ENCODE data around the gene CKAP5. TPM values are rescaled to one million over a fixed set of nuclear protein-coding genes. Genes with fewer than 3 reads are reported as not detected.

Gene CKAP5
- total RNA-seq, 4 donors from 2014 or later = 23.8 to 75.1 (median 26.7) TPM

GRCh38 chr11:46728659-46729040 is 117.4 kb downstream of the CKAP5 start:
- H3K27ac ChIP-seq = no peak overlapping the region
- TF ChIP-seq POLR2A (IDR thresholded peaks at IDR 0.05) = no peak
- no peak overlapping the region for H3K4me3 ChIP-seq
- H3K27me3 ChIP-seq = no peaks in the 10 kb centered on the region
- no peak for DNase-seq
- no peaks in the 10 kb centered on the region for H3K36me3 ChIP-seq
- no peaks in the 10 kb centered on the region for H3K4me1 ChIP-seq
- H3K9me3 ChIP-seq = no peaks in the 10 kb centered on the region

- Histone ChIP-seq H3K9me3 (no peaks in the 10 kb centered on the region), H3K27me3 (no peaks in the 10 kb centered on the region), H3K36me3 (no peaks in the 10 kb centered on the region), H3K27ac (no peak overlapping the region), H3K4me1 (no peaks in the 10 kb centered on the region), H3K4me3 (no peak overlapping the region)
- TF ChIP-seq, protein P1, sequence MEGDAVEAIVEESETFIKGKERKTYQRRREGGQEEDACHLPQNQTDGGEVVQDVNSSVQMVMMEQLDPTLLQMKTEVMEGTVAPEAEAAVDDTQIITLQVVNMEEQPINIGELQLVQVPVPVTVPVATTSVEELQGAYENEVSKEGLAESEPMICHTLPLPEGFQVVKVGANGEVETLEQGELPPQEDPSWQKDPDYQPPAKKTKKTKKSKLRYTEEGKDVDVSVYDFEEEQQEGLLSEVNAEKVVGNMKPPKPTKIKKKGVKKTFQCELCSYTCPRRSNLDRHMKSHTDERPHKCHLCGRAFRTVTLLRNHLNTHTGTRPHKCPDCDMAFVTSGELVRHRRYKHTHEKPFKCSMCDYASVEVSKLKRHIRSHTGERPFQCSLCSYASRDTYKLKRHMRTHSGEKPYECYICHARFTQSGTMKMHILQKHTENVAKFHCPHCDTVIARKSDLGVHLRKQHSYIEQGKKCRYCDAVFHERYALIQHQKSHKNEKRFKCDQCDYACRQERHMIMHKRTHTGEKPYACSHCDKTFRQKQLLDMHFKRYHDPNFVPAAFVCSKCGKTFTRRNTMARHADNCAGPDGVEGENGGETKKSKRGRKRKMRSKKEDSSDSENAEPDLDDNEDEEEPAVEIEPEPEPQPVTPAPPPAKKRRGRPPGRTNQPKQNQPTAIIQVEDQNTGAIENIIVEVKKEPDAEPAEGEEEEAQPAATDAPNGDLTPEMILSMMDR (IDR thresholded peaks at IDR 0.05) = no peak
- no peak for TF ChIP-seq POLR2A (IDR thresholded peaks at IDR 0.05)
- no peak for DNase-seq
Measured at GRCh38 chr11:46727952-46728658, 118.0 kb downstream of the CKAP5 start.

DNA sequence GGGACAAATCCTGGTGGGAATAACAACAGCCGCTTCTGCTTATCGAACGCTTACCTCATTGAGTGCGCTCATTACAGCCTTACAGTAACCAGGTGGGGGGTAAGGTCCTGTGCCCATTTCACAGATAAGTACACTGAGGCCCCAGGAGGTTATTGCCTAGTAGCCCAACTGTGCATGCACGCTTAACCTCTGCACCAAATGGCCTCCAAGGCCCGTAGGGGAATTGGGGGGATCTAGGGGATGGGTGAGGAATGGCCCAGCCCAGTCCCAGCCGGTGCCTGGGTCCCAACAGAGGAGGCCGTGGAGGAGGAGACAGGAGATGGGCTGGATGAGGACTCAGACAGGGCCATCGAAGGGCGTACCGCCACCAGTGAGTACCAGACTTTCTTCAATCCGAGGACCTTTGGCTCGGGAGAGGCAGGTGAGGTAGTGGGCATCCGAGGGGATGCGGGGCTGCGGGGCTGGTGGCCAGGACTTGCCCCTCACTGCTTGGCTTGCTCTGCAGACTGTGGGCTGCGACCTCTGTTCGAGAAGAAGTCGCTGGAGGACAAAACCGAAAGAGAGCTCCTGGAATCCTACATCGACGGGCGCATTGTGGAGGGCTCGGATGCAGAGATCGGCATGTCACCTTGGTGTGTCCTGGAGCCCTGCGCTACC is 119.7 kb downstream of the CKAP5 start:
- DNase-seq = no peak
- no peak overlapping the region for H3K4me3 ChIP-seq
- no peaks in the 10 kb centered on the region for H3K36me3 ChIP-seq
- TF ChIP-seq, protein P1 (IDR thresholded peaks at IDR 0.05) = no peak
- no peak for TF ChIP-seq POLR2A (IDR thresholded peaks at IDR 0.05)
- H3K27me3 ChIP-seq = no peaks in the 10 kb centered on the region
- no peaks in the 10 kb centered on the region for H3K4me1 ChIP-seq
- H3K27ac ChIP-seq = no peak overlapping the region
- H3K9me3 ChIP-seq = no peaks in the 10 kb centered on the region

DNA sequence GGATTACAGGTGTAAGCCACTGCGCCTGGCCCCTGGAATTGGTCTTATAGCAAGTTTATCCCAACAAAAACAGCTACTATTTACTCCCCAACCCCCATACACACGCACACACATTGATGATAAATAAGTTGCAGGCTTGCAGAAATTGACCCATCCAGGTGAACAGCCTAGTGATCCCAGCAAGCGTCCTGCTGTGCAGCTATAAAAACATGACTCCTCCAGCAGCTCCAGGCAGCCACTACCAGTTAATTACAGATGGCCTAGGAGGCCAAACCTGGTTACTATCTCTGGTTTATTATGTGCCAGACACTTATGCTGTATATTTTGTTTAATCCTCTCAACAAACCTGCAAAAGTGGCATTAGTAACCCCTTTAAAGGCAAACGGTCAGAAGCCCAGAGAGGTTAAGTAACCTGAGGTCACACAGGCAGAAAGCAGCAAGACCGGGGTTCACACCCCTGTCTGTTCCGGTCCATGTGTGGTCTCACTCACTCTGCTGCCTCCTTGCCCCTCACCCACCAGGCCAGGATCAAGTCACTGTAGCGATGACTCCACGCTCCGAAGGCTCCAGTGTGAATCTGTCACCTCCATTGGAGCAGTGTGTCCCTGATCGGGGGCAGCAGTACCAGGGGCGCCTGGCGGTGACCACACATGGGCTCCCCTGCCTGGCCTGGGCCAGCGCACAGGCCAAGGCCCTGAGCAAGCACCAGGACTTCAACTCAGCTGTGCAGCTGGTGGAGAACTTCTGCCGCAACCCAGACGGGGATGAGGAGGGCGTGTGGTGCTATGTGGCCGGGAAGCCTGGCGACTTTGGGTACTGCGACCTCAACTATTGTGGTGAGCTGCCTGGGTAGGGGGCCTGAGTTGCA is 120.5 kb downstream of the CKAP5 start:
- Histone ChIP-seq H3K4me3 (no peak overlapping the region), H3K27me3 (no peaks in the 10 kb centered on the region), H3K27ac (no peak overlapping the region), H3K4me1 (no peaks in the 10 kb centered on the region), H3K9me3 (no peaks in the 10 kb centered on the region), H3K36me3 (no peaks in the 10 kb centered on the region)
- no peak for TF ChIP-seq POLR2A (IDR thresholded peaks at IDR 0.05)
- TF ChIP-seq, protein P1 (IDR thresholded peaks at IDR 0.05) = no peak
- DNase-seq = no peak

GRCh38 chr11:46724088-46724487 is 122.0 kb downstream of the CKAP5 start:
- Histone ChIP-seq H3K27ac (no peak overlapping the region), H3K9me3 (no peaks in the 10 kb centered on the region), H3K4me3 (no peak overlapping the region), H3K27me3 (no peaks in the 10 kb centered on the region), H3K36me3 (no peaks in the 10 kb centered on the region), H3K4me1 (no peaks in the 10 kb centered on the region)
- TF ChIP-seq POLR2A (IDR thresholded peaks at IDR 0.05) = no peak
- TF ChIP-seq, protein P1 (IDR thresholded peaks at IDR 0.05) = no peak
- no peak for DNase-seq

DNA sequence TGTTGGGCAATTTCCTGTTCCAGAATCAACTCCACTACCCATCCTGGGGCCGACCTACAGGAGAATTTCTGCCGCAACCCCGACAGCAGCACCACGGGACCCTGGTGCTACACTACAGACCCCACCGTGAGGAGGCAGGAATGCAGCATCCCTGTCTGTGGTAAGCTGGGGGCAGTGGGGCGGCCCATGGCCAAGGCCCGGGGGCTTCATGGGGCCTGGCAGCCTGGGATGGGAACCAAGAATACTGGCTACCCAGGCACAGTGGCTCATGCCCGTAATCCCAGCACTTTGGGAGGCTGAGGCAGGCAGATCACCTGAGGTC is 122.8 kb downstream of the CKAP5 start:
- Histone ChIP-seq H3K27me3 (no peaks in the 10 kb centered on the region), H3K36me3 (no peaks in the 10 kb centered on the region), H3K4me3 (no peak overlapping the region), H3K9me3 (no peaks in the 10 kb centered on the region), H3K27ac (no peak overlapping the region), H3K4me1 (no peaks in the 10 kb centered on the region)
- no peak for TF ChIP-seq POLR2A (IDR thresholded peaks at IDR 0.05)
- TF ChIP-seq, protein P1 (IDR thresholded peaks at IDR 0.05) = no peak
- no peak for DNase-seq
